Cortex of kidney (tissue), 1 donor: ENCODE results near the gene SRSF12.
"Not testable (repeated sequence)": the region's sequence is repeated elsewhere in the genome, so short reads cannot be mapped to it uniquely, and the experiment has no call there.

Experiments
- DNase-seq: peaks from one replicate; lab custom pipeline; 2025; lab: John Stamatoyannopoulos, UW

The SRSF12 gene

DNA sequence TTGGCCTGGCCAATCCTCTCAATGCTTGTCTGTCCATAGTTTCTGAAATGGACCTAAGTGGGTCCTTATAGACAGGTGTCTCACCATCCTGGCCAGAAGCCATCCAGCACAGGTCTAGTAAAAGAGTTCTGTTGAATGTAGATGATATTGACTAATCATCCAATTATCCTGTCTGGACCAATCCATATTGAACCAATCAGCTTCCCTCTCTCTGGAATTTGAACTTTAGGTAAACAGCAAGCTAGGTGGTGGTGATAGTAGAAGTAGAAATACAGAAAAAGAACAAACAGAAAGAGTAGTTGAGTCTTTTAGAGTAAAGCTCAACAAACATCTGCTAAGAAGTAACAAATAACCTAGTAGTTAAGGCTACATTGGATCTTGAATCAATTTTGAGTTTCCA lies 46.8 kb downstream of the SRSF12 start:
- DNase-seq, result no peak

GRCh38 chr6:89069536-89070163 lies 48.2 kb downstream of the SRSF12 start:
- DNase-seq, result no peak

DNA sequence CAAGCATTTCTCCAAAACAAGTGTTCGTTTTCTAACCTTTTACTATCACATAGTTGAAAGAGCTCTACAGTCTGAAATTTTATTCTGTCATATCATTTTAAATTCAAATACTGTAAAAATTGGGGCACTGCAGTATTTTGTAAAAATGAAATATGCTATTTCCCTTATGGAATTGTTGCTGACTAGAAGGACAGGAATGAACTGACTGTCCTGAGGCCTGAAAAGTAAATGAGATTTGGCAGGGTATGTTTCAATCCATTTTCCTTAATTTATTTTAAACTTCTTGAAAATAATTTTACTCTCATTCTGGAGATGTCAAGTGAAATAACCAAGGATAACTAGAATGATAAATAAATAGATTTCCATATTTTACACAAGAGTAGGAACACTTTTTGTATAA lies 49.2 kb downstream of the SRSF12 start:
- DNase-seq, result no peak

GRCh38 chr6:89067796-89068195 lies 50.1 kb downstream of the SRSF12 start:
- DNase-seq, result no peak

- no peak for DNase-seq
These were observed 50.8 kb downstream of the SRSF12 start for GRCh38 chr6:89066940-89067646.

DNA sequence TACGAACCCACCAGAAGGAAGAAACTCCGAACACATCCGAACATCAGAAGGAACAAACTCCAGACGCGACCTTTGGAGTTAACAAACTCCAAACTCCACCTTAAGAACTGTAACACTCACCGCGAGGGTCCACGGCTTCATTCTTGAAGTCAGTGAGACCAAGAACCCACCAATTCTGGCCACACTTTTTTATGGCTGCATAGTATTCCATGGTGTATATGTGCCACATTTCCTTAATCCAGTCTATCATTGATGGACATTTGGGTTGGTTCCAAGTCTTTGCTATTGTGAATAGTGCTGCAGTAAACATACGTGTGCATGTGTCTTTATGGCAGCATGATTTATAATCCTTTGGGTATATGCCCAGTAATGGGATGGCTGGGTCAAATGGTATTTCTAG lies 51.8 kb downstream of the SRSF12 start:
- DNase-seq, result not testable (repeated sequence)

DNA sequence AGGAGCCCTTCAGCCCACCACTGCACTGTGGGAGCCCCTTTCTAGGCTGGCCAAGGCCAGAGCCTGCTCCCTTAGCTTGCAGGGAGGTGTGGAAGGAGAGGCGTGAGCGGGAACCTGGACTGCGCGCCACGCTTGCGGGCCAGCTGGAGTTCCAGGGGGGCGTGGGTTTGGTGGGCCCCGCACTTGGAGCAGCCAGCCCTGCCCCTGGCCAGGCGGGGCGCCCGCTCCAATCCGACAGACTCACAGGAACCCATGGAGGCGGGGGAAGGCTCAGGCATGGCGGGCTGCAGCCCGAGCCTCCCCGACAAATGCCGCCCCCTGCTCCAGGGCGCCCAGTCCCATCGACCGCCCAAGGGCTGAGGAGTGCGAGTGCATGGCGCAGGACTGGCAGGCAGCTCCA lies 52.9 kb downstream of the SRSF12 start:
- DNase-seq, result not testable (repeated sequence)

DNA sequence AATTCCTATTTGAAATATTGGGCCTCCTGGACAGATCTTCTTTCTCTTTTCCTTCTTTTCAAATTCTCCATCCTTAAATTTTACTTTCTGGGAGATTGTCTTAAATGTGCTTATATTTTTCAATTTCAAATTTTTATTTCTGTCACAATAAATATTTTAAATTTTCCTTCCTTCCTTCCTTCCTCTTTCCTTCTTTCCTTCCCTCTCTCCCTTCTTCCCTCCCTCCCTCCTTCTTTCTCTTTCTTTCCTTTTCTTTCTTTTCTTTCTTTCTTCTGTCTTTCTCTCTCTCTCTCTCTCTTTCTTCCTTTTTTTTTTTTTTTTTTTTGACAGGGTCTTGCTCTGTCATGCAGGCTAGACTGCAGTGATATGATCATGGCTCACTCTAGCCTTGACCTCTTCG lies 54.0 kb downstream of the SRSF12 start:
- no peak for DNase-seq

GRCh38 chr6:89059227-89059626 lies 58.6 kb downstream of the SRSF12 start:
- no peak for DNase-seq

DNA sequence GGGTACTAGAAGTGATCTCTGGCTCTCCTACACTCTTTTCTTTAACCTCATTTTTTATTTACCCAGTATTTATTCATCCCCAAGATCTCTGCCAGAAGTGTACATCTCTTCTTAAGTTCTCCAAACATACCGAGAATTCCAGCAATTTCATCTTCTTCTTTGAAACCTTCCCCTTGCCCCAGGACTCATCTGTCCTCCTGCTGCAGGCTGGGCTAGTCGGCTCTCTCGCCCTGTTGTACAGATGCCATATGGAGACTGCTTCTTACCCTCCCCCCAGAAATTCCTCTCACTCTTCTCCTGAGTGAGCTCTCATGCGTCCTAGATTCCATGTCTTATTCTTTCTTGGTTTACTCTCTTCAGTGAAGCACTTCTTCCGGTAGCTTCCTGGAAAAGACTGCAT lies 59.2 kb downstream of the SRSF12 start:
- no peak for DNase-seq

DNA sequence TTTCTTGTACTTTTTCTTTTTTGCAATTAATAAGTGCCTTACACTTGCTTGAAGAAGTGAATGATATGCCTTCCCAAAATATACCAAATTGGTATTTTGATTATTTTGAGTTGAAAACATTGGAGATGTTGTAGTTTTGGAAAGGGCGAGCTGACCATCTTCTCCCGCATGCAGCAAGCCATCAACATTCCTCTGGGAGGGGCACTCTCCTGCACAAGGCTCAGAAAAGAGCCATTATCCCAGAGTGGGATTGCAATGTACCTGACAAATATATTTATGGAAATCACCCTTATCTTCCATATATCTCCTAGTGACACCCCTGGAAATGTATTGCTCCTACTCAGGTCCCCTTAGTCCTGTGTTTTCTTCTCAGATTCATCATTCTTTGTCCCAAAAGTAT lies 60.1 kb downstream of the SRSF12 start:
- no peak for DNase-seq

DNA sequence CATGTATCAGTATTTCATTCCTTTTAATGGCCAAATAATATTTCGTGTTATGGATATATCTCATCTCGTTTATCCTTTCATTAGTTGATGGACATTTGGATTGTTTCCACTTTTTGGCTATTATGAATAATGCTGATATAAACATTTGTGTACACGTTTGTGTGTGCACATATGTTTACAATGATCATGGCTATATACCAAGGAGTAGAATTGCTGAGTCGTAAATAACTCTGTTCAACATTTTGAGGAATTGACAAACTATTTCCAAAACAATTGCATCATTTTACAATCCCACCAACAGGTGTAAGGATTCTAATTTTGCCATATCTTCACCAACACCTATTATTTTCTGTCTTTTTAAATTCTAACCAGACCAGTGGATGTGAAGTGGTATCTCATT lies 63.7 kb downstream of the SRSF12 start:
- DNase-seq, result no peak

DNA sequence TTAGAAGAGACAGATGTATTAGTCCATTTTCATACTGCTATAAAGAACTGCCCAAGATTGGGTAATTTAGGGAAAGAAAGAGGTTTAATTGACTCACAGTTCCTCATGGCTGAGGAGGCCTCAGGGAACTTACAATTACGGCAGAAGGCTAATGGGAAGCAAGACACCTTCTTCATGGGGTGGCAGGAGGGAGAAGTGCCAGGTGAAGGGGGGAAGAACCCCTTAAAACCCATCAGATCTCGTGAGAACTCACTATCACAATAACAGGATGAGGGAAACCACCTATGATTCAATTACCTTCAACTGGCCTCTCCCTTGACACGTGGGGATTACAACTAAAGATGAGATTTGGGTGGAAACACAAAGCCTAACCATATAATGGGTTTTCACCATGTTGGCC lies 66.2 kb downstream of the SRSF12 start:
- DNase-seq, result no peak

DNA sequence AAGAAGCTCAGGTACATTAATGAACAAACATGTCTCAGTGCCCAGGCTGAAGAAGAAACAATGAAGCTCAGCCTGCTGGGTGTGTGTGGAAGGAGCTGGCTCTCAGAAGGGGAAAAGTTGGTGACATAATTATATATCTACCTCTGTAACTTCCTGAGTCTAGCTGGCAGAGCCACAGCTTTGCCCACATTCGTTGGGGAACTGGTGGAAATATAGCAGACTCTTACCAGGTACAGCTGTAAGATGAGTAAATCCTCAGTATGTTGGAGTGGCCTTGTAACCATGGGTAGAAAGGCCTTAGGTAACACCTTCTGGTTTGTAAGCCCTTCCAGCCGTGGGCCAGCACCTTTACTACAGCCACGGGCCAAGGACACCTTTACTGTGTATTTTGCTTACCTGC lies 67.2 kb downstream of the SRSF12 start:
- DNase-seq, result no peak

- no peak for DNase-seq
These were observed 67.7 kb downstream of the SRSF12 start for GRCh38 chr6:89050155-89050554.

DNA sequence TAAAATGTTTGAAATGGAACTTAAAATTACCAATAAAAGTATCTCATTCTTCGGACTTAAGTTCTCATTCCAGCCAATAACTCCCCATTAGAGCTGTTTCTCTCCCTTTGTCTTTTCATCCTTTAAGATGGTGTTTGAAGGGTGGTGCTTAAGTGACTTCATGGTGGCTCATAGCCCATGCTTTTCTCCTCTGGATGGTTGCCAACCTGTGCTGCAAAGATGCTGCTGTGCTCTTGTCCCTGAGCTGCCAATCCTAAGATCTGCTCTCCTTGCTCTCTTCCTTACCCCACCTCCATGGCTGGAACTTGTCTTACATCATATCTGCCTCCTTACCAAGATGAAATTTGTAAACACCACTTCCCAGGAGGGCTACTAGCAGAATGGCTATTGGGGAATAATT lies 68.9 kb downstream of the SRSF12 start:
- no peak for DNase-seq

DNA sequence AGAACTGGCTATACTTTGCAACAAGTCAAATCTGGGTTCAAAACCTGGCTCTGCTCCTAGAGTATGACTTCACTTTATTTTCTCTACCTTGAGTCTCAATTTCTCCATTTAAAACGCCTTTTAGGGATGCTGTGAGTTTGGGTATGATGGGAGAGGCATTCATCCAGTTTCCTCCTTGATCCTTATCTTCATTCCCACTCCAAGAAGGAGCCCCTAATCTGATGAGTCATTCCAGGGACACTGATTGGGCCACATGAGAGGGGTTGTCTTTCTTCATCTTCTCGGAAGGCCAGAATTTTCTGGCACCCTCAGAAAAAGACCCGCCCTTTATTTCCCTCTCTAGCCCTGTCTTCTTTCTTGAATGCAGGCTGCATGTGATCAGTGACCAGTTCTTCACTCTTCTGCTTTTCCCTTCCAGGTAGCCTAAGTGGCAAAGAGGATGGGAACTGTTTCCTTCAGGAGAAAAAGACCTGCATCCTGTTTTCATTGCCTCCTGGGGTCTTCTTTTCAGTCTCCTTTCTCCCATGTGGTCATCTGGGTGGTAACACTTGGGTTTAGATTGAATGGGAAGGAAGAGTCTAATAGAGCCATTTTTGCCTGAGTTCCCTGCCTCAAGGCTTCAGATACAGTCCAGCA lies 69.5 kb downstream of the SRSF12 start:
- no peak for DNase-seq

- DNase-seq, result no peak
These were observed 70.4 kb downstream of the SRSF12 start for GRCh38 chr6:89047473-89047872.
